Natural killer cell (primary cell): ENCODE results near the gene ZNF385C. TPM values are rescaled to one million over a fixed set of nuclear protein-coding genes. Genes with fewer than 3 reads are reported as not detected.

Experiments used
- ATAC-seq, 3 donors: fragments of 150-1000 bp in 2 of 3; fragments of 200-7000 bp in 1 of 3; cut with Tn5 transposase; 1 replicate in 1 of 3; 2 replicates in 2 of 3; pipeline ENCODE4 v1.10.0; 2021; ENCODE audit warnings: mild to moderate bottlenecking in 2 of 3, moderate library complexity in 2 of 3
- DNase-seq, 2 donors: peaks; one replicate each; pipeline versions ENCODE4 v3.0.0 to v3.0.0-alpha.2; 2013 to 2021; ENCODE audit warnings: mixed read lengths in 1 of 2
- H3K27ac ChIP-seq: one replicate; pipeline ENCODE4 v1.5.1; 2013; ENCODE audit warnings: mild to moderate bottlenecking, low read length
- H3K27me3 ChIP-seq: one replicate; pipeline ENCODE4 v1.6.1; 2013; ENCODE audit warnings: low read length; ENCODE audit not compliant: control insufficient read depth, insufficient read depth
- H3K36me3 ChIP-seq: one replicate; pipeline ENCODE4 v1.6.1; 2013; ENCODE audit warnings: low read length; ENCODE audit not compliant: control insufficient read depth, insufficient read depth
- H3K4me1 ChIP-seq: one replicate; pipeline ENCODE4 v1.6.1; 2013; ENCODE audit warnings: low read length; ENCODE audit not compliant: control insufficient read depth, insufficient read depth
- H3K4me3 ChIP-seq: one replicate; pipeline ENCODE4 v1.5.1; 2013; ENCODE audit warnings: low read length
- H3K9me3 ChIP-seq: one replicate; pipeline ENCODE4 v1.6.1; 2013; ENCODE audit warnings: low read length; ENCODE audit not compliant: control insufficient read depth, insufficient read depth
- H3K27ac Mint-ChIP-seq, 2 donors: one replicate each; pipeline ENCODE4 v1.8.0; 2022; ENCODE audit warnings: mild to moderate bottlenecking in 2 of 2, mixed read lengths in 2 of 2, moderate library complexity in 1 of 2
- H3K27me3 Mint-ChIP-seq, 2 donors: one replicate each; pipeline ENCODE4 v1.8.0; 2022; ENCODE audit warnings: low read depth in 2 of 2, mixed read lengths in 2 of 2
- H3K36me3 Mint-ChIP-seq: one replicate; pipeline ENCODE4 v1.8.0; 2022; ENCODE audit warnings: mixed read lengths
- H3K4me1 Mint-ChIP-seq, 2 donors: one replicate each; pipeline ENCODE4 v1.8.0; 2022; ENCODE audit warnings: mixed read lengths in 2 of 2
- H3K4me3 Mint-ChIP-seq: one replicate; pipeline ENCODE4 v1.8.0; 2022; ENCODE audit warnings: mild to moderate bottlenecking, moderate library complexity, mixed read lengths
- H3K9me3 Mint-ChIP-seq, 2 donors: one replicate each; pipeline ENCODE4 v1.8.0; 2022; ENCODE audit warnings: mixed read lengths in 2 of 2
- WGBS: methylation state at CpG from one replicate; pipeline ENCODE4 v1.1.7; 2013; ENCODE audit warnings: missing lambda C conversion rate; ENCODE audit not compliant: insufficient coverage; 5-methylcytosine and 5-hydroxymethylcytosine counted together
- intact Hi-C: fragments of 100-400 bp; cut with micrococcal nuclease; formaldehyde crosslinking; loops from one replicate; pipeline ENCODE4 v1.14.2; 2022
- total RNA-seq, 4 donors: library from RNA; stranded (reverse); fragments of 120-200 nt in 1 of 4; gene quantifications; one replicate each; pipeline versions ENCODE4 v1.2.3 to v1.2.4, GENCODE V29; 2013 to 2022
- TF ChIP-seq, protein P1 (sequence below): fragments of 200-600 bp; IDR thresholded peaks from one replicate; pipeline ENCODE4 v1.8.0; 2022; ENCODE audit warnings: antibody characterized with exemption

The ZNF385C gene
- total RNA-seq, 3 donors from 2014 or later (not counting 1 experiment from before 2014, with no cell fraction given): 0.28 TPM; not detected in 2

DNA sequence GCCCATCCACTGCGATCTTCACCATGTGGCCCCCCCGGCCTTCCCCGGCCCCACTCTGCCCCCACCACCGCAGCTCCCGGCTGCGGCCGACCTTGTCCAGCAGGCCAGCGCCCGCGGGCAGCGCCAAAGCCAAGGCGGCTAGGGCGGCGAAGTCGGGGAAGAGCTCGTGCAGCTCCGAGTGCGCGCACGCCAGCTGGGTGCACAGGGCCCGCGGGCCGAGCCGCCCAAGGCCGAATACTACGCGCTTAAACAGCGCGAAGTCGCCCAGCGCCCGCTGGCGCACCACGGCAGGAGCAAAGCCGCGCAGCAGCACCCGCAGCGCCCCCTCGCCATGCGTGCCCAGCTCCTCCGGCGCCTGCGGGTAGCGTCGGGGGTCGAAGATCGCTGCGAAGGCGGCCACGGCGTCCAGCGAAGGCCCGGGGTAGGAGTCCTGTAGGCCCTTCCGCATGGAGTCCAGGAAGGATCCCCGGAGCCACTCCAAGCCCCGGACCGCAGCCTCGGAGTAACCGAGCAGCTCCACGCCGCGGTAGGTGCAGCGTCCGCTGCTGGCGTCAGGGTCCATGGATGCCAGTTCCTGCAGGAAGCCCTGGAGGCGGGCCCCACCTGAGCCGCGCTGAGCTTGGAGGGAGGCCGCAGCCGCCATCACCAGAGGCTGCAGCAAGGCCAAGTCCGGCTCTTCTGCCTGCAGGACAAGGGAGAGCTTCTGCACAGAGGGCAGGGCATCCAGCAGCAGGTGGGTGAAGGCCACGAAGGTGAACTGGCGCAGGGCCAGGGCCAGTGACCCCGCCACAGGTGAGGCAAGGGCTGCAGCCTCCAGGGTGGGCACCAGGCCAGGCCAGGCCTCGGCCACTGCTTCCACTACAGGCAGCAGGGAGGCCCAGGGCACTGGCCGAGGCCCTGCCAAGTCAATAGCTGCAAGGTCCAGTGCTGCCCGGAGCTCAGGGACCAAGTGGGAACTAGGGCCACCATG is 58.2 kb downstream of the ZNF385C start:
- Mint-ChIP-seq H3K27me3 (no peaks in the 10 kb centered on the region), H3K4me1 (no peaks in the 10 kb centered on the region), H3K4me3 (no peak overlapping the region), H3K9me3 (no peaks in the 10 kb centered on the region), H3K27ac (no peak overlapping the region), H3K36me3 (no peaks in the 10 kb centered on the region)
- no peaks in the 10 kb centered on the region for H3K9me3 ChIP-seq
- H3K4me1 ChIP-seq: no peaks in the 10 kb centered on the region
- WGBS: 44% methylated on average over 77 of the region's 77 CpGs
- no peak for ATAC-seq
- TF ChIP-seq, protein P1, sequence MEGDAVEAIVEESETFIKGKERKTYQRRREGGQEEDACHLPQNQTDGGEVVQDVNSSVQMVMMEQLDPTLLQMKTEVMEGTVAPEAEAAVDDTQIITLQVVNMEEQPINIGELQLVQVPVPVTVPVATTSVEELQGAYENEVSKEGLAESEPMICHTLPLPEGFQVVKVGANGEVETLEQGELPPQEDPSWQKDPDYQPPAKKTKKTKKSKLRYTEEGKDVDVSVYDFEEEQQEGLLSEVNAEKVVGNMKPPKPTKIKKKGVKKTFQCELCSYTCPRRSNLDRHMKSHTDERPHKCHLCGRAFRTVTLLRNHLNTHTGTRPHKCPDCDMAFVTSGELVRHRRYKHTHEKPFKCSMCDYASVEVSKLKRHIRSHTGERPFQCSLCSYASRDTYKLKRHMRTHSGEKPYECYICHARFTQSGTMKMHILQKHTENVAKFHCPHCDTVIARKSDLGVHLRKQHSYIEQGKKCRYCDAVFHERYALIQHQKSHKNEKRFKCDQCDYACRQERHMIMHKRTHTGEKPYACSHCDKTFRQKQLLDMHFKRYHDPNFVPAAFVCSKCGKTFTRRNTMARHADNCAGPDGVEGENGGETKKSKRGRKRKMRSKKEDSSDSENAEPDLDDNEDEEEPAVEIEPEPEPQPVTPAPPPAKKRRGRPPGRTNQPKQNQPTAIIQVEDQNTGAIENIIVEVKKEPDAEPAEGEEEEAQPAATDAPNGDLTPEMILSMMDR: no peak
- DNase-seq: no peak
- no peak overlapping the region for H3K27ac ChIP-seq
- H3K36me3 ChIP-seq: no peaks in the 10 kb centered on the region
- no peaks in the 10 kb centered on the region for H3K27me3 ChIP-seq
- no peak overlapping the region for H3K4me3 ChIP-seq
- intact Hi-C loops: no loop called here

DNA sequence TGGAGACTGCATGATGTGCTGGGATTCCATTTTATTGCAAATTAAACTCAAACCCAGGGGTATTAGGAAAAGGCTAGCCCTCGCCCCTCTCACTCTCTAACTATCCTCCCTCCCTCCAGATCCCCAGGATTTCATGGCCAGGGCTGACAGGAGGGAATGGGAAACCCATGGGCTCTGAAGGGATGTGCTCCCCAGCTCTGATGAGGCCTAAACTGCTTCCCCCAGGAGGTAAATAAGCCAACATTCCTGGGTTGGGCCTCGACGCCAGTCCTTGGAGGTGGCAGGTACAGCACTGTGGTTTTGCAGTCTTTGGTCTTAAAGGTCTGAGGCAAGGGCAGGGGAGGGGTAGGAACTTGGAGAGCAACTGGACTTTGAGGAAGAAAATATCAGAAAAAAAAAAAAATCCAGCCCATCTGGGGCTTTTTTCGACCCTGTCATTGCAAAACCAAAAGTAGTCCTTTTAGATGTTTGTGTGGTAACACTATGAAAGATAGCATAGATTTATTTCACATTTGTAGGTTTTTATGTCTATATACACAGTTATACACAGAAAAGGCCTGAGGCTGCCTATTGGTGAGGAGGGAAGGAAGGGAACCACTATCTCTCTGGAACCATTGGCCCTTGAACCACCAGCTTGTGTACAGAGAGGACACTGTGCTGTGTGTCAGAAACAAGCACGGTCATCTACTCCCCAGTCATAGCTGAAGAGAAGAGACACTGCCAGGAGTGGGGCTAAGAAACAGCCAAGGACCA is 59.9 kb downstream of the ZNF385C start:
- TF ChIP-seq, protein P1: no peak
- H3K4me1 ChIP-seq: no peaks in the 10 kb centered on the region
- Mint-ChIP-seq H3K36me3 (no peaks in the 10 kb centered on the region), H3K4me1 (peaks cover 0 to 4% of the 10 kb centered on the region in 2 donors), H3K27me3 (peaks cover 0 to 3% of the 10 kb centered on the region in 2 donors), H3K27ac (no peak overlapping the region), H3K4me3 (no peak overlapping the region), H3K9me3 (no peaks in the 10 kb centered on the region)
- no peak for DNase-seq
- H3K27me3 ChIP-seq: no peaks in the 10 kb centered on the region
- no peaks in the 10 kb centered on the region for H3K36me3 ChIP-seq
- intact Hi-C loops: no loop called here
- no peak overlapping the region for H3K27ac ChIP-seq
- no peak overlapping the region for H3K4me3 ChIP-seq
- WGBS: 67% methylated on average over 5 of the region's 5 CpGs
- no peak for ATAC-seq
- no peaks in the 10 kb centered on the region for H3K9me3 ChIP-seq

DNA sequence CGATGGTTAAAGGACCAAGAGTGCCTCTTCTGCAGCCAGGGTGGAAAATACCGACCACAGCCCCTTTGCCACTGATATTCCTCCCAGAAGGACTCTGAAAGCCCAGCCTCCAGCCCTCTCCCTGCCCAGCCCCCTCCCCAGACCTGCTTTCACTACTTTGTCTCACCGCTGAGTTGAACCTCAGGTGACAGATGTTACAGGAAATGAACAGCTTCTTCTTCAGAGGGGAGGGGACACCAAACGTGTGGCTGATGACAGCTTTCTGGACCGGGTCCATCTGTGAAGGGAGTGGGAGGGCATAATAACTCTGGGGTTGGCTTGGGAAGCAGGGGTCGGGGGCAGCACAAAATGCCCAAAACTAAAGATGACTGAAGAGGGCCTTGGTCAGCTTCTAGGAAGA is 64.2 kb downstream of the ZNF385C start:
- peaks cover 0 to 4% of the 10 kb centered on the region in 2 donors for H3K4me1 Mint-ChIP-seq
- Histone ChIP-seq H3K36me3 (no peaks in the 10 kb centered on the region), H3K4me1 (no peaks in the 10 kb centered on the region), H3K27me3 (no peaks in the 10 kb centered on the region), H3K9me3 (no peaks in the 10 kb centered on the region), H3K27ac (no peak overlapping the region), H3K4me3 (no peak overlapping the region)
- intact Hi-C loops: no loop called here
- peaks cover 0 to 3% of the 10 kb centered on the region in 2 donors for H3K27me3 Mint-ChIP-seq
- no peak overlapping the region for H3K4me3 Mint-ChIP-seq
- WGBS: 21% methylated on average over 6 of the region's 6 CpGs
- TF ChIP-seq, protein P1: no peak
- H3K9me3 Mint-ChIP-seq: no peaks in the 10 kb centered on the region
- no peaks in the 10 kb centered on the region for H3K36me3 Mint-ChIP-seq
- ATAC-seq: no peak
- no peak overlapping the region for H3K27ac Mint-ChIP-seq
- DNase-seq: no peak
